Measurements from ENCODE around the gene LTBP1.
"Not testable (repeated sequence)": the region's sequence is repeated elsewhere in the genome, so short reads cannot be mapped to it uniquely, and the experiment has no call there.

LTBP1 gene

GRCh38 chr2:33378556-33379210, 431.9 kb downstream of the LTBP1 start:
- peak; percentile 60 for DNase-seq (ENCODE audit: low read depth, low spot score)

- no peak for DNase-seq (ENCODE audit: low read depth, low spot score)
These were observed 433.4 kb downstream of the LTBP1 start for GRCh38 chr2:33380001-33380609.

- no peak for DNase-seq (ENCODE audit: low read depth, low spot score)
These were observed 434.0 kb downstream of the LTBP1 start for GRCh38 chr2:33380719-33381118.

GRCh38 chr2:33381301-33381858, 434.6 kb downstream of the LTBP1 start:
- DNase-seq (ENCODE audit: low read depth, low spot score): no peak

GRCh38 chr2:33383855-33384598, 437.3 kb downstream of the LTBP1 start:
- DNase-seq (ENCODE audit: low read depth, low spot score): no peak

- no peak for DNase-seq (ENCODE audit: low read depth, low spot score)
These were observed 437.8 kb downstream of the LTBP1 start for GRCh38 chr2:33384599-33384961.

- no peak for DNase-seq (ENCODE audit: low read depth, low spot score)
These were observed 442.2 kb downstream of the LTBP1 start for GRCh38 chr2:33388996-33389395.

GRCh38 chr2:33389695-33390094, 442.9 kb downstream of the LTBP1 start:
- not testable (repeated sequence) for DNase-seq (ENCODE audit: low read depth, low spot score)

- no peak for DNase-seq (ENCODE audit: low read depth, low spot score)
These were observed 444.9 kb downstream of the LTBP1 start for GRCh38 chr2:33391529-33392255.

GRCh38 chr2:33392366-33392765, 445.6 kb downstream of the LTBP1 start:
- DNase-seq (ENCODE audit: low read depth, low spot score): no peak

- no peak for DNase-seq (ENCODE audit: low read depth, low spot score)
These were observed 448.3 kb downstream of the LTBP1 start for GRCh38 chr2:33395034-33395433.

GRCh38 chr2:33395655-33396249, 449.0 kb downstream of the LTBP1 start:
- DNase-seq (ENCODE audit: low read depth, low spot score): peak; percentile 50

- DNase-seq (ENCODE audit: low read depth, low spot score): no peak
These were observed 457.6 kb downstream of the LTBP1 start for GRCh38 chr2:33404321-33404720.

GRCh38 chr2:33406622-33407021, 459.9 kb downstream of the LTBP1 start:
- DNase-seq (ENCODE audit: low read depth, low spot score): peak; percentile 54

- no peak for DNase-seq (ENCODE audit: low read depth, low spot score)
These were observed 461.4 kb downstream of the LTBP1 start for GRCh38 chr2:33408109-33408508.

- peak; percentile 29 for DNase-seq (ENCODE audit: low read depth, low spot score)
These were observed 462.7 kb downstream of the LTBP1 start for GRCh38 chr2:33409417-33409955.

- peak; percentile 90 for DNase-seq (ENCODE audit: low read depth, low spot score)
These were observed 465.0 kb downstream of the LTBP1 start for GRCh38 chr2:33411765-33412164.

- peak; percentile 64 for DNase-seq (ENCODE audit: low read depth, low spot score)
These were observed 466.2 kb downstream of the LTBP1 start for GRCh38 chr2:33412920-33413319.

- no peak for DNase-seq (ENCODE audit: low read depth, low spot score)
These were observed 472.9 kb downstream of the LTBP1 start for GRCh38 chr2:33419581-33420200.

- DNase-seq (ENCODE audit: low read depth, low spot score): peak; percentile 51
These were observed 474.0 kb downstream of the LTBP1 start for GRCh38 chr2:33420726-33421125.

GRCh38 chr2:33421820-33422219, 475.1 kb downstream of the LTBP1 start:
- DNase-seq (ENCODE audit: low read depth, low spot score): no peak

Measured in astrocyte of the hippocampus (primary cell).